ENCODE measurements around the gene BLCAP. TPM values are rescaled to one million over a fixed set of nuclear protein-coding genes. Genes with fewer than 3 reads are reported as not detected.

BLCAP gene
- total and polyA plus RNA-seq, 2 of the 4 experiments (the other 2 are of a cell fraction): 17.7 to 67.3 TPM

DNA sequence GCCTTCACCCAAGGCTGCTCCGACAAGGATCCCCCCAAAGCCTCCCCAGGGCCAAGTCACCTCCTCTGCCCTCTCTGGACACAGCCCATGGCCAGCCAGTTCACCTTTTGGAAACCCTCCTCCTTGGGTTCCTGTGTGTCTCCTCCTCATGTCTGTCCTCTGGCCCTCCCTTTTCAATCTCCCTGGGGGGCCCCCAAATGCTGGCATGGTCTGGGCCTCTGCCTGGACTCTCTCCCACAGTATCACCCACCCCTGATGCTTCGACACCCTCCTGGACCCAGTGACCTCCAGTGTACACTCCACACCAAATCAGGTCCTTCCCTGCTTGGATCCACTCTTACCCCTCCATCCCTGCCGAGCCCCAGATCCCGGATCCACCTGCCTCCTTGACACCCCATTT, 53.3 kb downstream of the BLCAP start:
- WGBS, 2 experiments (ENCODE audit: extremely low coverage in 2 of 2, insufficient read length in 1 of 2): 75% methylated on average over 1 of the region's 4 CpGs; no CpG with 5 or more reads in 1 of the 2 experiments
- no peak overlapping the region for H2BK5ac ChIP-seq (ENCODE audit: low read depth, low read length, poor library complexity, severe bottlenecking)
- no peak overlapping the region for H3K4me2 ChIP-seq (ENCODE audit: low read depth, low read length)
- no peaks in the 10 kb centered on the region for H3K9me1 ChIP-seq (ENCODE audit: insufficient read depth, low read length)
- BruUV-seq (replicated peaks): no TSS peak
- ATAC-seq (ENCODE audit: low read depth): no peak
- ChIA-PET POLR2A (ENCODE audit: unreplicated experiment) (no interaction called here), CTCF (no interaction called here)
- no peak for DNase-seq
- H2BK15ac ChIP-seq (ENCODE audit: low read depth, low read length): no peak overlapping the region
- no peak overlapping the region for H2AFZ ChIP-seq (replicated peaks; ENCODE audit: low read length, poor library complexity)
- H4K20me1 ChIP-seq (ENCODE audit: insufficient read depth, low read length): no peaks in the 10 kb centered on the region
- H3K23ac ChIP-seq (ENCODE audit: low read depth, low read length): no peak overlapping the region
- H2AK5ac ChIP-seq (ENCODE audit: low read depth, low read length): no peak overlapping the region
- no peak overlapping the region for H4K5ac ChIP-seq (ENCODE audit: low read depth, low read length)
- H2AK9ac ChIP-seq (replicated peaks; ENCODE audit: low read depth, low read length, poor library complexity): no peak overlapping the region
- H3K79me1 ChIP-seq (ENCODE audit: low read depth in 1 of 2, low read length in 2 of 2): no peaks in the 10 kb centered on the region
- no peaks in the 10 kb centered on the region for H3K4me1 ChIP-seq (ENCODE audit: control insufficient read depth, insufficient read depth, low read length)
- no peak overlapping the region for H3K9ac ChIP-seq (ENCODE audit: low read depth, low read length)
- no peak overlapping the region for H4K91ac ChIP-seq (ENCODE audit: insufficient read depth, low read depth, low read length)
- H3K56ac ChIP-seq (ENCODE audit: extremely low read depth, insufficient read depth, low read length): no peak overlapping the region
- dilution Hi-C loops (cut with HindIII; ENCODE audit: low sequenced_read_pairs, unreplicated experiment): no loop called here
- H4K8ac ChIP-seq (ENCODE audit: low read depth in 2 of 2, low read length in 2 of 2): no peak overlapping the region
- no peak overlapping the region for H2BK20ac ChIP-seq (ENCODE audit: low read depth, low read length)
- H3K4me3 ChIP-seq (ENCODE audit: insufficient read depth, low read depth, low read length): no peak overlapping the region
- TF ChIP-seq RCOR1 (IDR thresholded peaks at IDR 0.05; ENCODE audit: insufficient replicate concordance, low read length): no peak
- TF ChIP-seq, protein P1, sequence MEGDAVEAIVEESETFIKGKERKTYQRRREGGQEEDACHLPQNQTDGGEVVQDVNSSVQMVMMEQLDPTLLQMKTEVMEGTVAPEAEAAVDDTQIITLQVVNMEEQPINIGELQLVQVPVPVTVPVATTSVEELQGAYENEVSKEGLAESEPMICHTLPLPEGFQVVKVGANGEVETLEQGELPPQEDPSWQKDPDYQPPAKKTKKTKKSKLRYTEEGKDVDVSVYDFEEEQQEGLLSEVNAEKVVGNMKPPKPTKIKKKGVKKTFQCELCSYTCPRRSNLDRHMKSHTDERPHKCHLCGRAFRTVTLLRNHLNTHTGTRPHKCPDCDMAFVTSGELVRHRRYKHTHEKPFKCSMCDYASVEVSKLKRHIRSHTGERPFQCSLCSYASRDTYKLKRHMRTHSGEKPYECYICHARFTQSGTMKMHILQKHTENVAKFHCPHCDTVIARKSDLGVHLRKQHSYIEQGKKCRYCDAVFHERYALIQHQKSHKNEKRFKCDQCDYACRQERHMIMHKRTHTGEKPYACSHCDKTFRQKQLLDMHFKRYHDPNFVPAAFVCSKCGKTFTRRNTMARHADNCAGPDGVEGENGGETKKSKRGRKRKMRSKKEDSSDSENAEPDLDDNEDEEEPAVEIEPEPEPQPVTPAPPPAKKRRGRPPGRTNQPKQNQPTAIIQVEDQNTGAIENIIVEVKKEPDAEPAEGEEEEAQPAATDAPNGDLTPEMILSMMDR (conservative IDR thresholded peaks at IDR 0.05; ENCODE audit: low read depth, low read length): no peak
- no peak for TF ChIP-seq POLR2A (IDR thresholded peaks at IDR 0.05; ENCODE audit: low read depth, low read length)
- no peak for TF ChIP-seq MXI1 (IDR thresholded peaks at IDR 0.05; ENCODE audit: borderline replicate concordance, low read depth, low read length)
- TF ChIP-seq BHLHE40 (IDR thresholded peaks at IDR 0.05; ENCODE audit: low read depth, low read length): no peak
- TF ChIP-seq SMC3 (IDR thresholded peaks at IDR 0.05; ENCODE audit: low read depth, low read length): no peak
- no peak for TF ChIP-seq FOS (IDR thresholded peaks at IDR 0.05; ENCODE audit: low read depth, low read length)
- TF ChIP-seq CHD1 (IDR thresholded peaks at IDR 0.05; ENCODE audit: low read depth, low read length): no peak
- TF ChIP-seq RFX5 (IDR thresholded peaks at IDR 0.05; ENCODE audit: low read depth, low read length): no peak
- TF ChIP-seq, protein P2, sequence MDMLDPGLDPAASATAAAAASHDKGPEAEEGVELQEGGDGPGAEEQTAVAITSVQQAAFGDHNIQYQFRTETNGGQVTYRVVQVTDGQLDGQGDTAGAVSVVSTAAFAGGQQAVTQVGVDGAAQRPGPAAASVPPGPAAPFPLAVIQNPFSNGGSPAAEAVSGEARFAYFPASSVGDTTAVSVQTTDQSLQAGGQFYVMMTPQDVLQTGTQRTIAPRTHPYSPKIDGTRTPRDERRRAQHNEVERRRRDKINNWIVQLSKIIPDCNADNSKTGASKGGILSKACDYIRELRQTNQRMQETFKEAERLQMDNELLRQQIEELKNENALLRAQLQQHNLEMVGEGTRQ (IDR thresholded peaks at IDR 0.05; ENCODE audit: low read depth, low read length): no peak
- TF ChIP-seq CEBPB (IDR thresholded peaks at IDR 0.05; ENCODE audit: low read depth, low read length): no peak
- TF ChIP-seq, protein P3, sequence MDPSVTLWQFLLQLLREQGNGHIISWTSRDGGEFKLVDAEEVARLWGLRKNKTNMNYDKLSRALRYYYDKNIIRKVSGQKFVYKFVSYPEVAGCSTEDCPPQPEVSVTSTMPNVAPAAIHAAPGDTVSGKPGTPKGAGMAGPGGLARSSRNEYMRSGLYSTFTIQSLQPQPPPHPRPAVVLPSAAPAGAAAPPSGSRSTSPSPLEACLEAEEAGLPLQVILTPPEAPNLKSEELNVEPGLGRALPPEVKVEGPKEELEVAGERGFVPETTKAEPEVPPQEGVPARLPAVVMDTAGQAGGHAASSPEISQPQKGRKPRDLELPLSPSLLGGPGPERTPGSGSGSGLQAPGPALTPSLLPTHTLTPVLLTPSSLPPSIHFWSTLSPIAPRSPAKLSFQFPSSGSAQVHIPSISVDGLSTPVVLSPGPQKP (IDR thresholded peaks at IDR 0.05; ENCODE audit: borderline replicate concordance, low read depth, low read length): no peak
- no peak for TF ChIP-seq MAZ (IDR thresholded peaks at IDR 0.05; ENCODE audit: borderline replicate concordance, low read depth, low read length)
- no peak for TF ChIP-seq MAFK (IDR thresholded peaks at IDR 0.05; ENCODE audit: low read depth, low read length)
- TF ChIP-seq RAD21 (IDR thresholded peaks at IDR 0.05; ENCODE audit: low read length): no peak
- TF ChIP-seq NFE2L2 (IDR thresholded peaks at IDR 0.05; ENCODE audit: low read depth, low read length): no peak
- no peak overlapping the region for H2BK120ac ChIP-seq (ENCODE audit: low read depth, low read length)
- no peak overlapping the region for H3K14ac ChIP-seq (replicated peaks; ENCODE audit: low read depth, low read length)
- H3K18ac ChIP-seq (ENCODE audit: low read depth, low read length): no peak overlapping the region
- H3K4ac ChIP-seq (ENCODE audit: low read depth, low read length): no peak overlapping the region
- intact Hi-C loops (cut with micrococcal nuclease): no loop called here
- in situ Hi-C loops (cut with MboI; ENCODE audit: low sequenced_read_pairs): no loop called here
- no peaks in the 10 kb centered on the region for H3K36me3 ChIP-seq (ENCODE audit: control insufficient read depth, insufficient read depth, low read length)
- peaks cover 53% of the 10 kb centered on the region for H3K27me3 ChIP-seq (ENCODE audit: control insufficient read depth, insufficient read depth, low read length)
- H3K27ac ChIP-seq (ENCODE audit: insufficient read depth, low read length): no peak overlapping the region
- peaks cover 5% of the 10 kb centered on the region; the same call in 1 of the 2 replicates for H3K9me3 ChIP-seq (ENCODE audit: control insufficient read depth, insufficient read depth, low read length)
